GM12873 (cell line): ENCODE data around the gene FBXL13.
A peak's percentile ranks its signal among the peaks of the same experiment; 100 is the strongest.

Source experiments
- TF ChIP-seq, protein P1 (sequence below): IDR thresholded peaks from 2 replicates; pipeline ENCODE4 v1.5.1; 2012; ENCODE audit warnings: low read depth, mild to moderate bottlenecking, moderate library complexity, low read length, control low read depth; ENCODE audit not compliant: insufficient read depth; ENCODE audit errors: missing control alignments

FBXL13 gene

GRCh38 chr7:102978284-102978683, 96.3 kb downstream of the FBXL13 start:
- TF ChIP-seq, protein P1, sequence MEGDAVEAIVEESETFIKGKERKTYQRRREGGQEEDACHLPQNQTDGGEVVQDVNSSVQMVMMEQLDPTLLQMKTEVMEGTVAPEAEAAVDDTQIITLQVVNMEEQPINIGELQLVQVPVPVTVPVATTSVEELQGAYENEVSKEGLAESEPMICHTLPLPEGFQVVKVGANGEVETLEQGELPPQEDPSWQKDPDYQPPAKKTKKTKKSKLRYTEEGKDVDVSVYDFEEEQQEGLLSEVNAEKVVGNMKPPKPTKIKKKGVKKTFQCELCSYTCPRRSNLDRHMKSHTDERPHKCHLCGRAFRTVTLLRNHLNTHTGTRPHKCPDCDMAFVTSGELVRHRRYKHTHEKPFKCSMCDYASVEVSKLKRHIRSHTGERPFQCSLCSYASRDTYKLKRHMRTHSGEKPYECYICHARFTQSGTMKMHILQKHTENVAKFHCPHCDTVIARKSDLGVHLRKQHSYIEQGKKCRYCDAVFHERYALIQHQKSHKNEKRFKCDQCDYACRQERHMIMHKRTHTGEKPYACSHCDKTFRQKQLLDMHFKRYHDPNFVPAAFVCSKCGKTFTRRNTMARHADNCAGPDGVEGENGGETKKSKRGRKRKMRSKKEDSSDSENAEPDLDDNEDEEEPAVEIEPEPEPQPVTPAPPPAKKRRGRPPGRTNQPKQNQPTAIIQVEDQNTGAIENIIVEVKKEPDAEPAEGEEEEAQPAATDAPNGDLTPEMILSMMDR = no peak

DNA sequence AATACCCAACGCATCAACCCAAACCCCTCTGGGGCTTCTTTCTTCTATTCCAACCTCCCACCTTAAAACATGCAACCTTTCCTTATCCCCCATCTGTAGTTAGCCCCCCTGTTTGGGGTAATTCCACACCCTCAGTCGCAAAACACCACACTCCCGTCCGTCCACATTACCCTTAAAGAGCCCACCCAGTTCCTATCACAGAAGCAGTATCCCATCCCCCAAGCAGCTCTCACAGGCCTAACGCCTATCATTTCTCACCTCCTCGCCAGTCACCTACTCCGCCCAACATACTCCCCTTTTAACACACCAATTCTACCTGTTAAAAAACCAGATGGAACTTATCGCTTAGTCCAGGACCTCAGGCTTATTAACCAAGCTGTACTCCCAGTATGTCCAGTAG, 98.1 kb downstream of the FBXL13 start:
- TF ChIP-seq, protein P1 = no peak

DNA sequence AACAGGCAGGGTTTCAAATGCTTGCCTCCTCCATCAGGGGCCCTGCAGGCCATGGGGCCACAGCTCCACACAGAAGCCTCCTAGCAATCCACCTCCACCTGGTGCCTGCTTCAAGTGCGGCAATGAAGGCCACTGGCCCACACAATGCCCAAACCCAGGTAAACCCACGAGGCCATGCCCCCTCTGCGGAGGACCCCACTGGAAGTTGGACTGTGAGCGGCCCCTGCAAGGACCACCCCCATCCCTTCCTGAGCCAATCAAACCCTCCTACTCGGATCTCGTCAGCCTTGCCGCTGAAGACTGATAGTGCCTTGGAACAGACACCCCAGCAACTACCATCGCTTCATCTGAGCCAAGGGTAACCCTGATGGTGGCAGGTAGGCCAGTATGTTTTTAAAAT, 98.7 kb downstream of the FBXL13 start:
- TF ChIP-seq, protein P1 = no peak

- TF ChIP-seq, protein P1 = peak; percentile 27
These were observed 100.0 kb downstream of the FBXL13 start for GRCh38 chr7:102974366-102975236.

- TF ChIP-seq, protein P1 = no peak
These were observed 101.3 kb downstream of the FBXL13 start for GRCh38 chr7:102973096-102973802.

GRCh38 chr7:102967798-102968197, 106.8 kb downstream of the FBXL13 start:
- TF ChIP-seq, protein P1 = no peak

DNA sequence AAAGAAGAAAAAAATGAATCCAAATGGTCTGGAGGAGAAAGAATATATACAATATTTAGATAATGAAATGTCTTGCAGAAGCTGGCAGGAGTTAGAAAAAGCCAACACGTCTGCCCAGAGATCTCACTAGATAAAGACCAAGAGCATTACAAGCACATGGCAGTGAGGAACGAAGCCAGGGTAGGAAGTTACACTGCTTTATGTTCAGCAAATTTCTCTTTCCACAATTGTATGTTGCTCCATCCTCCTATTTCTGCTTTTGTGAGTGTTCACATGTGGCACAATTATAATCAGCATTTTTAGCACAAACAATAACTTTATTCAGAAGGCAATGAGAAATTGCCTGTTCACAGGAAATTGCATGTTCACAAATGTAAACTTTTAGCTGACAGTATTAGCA, 108.1 kb downstream of the FBXL13 start:
- TF ChIP-seq, protein P1 = no peak
